ENCODE results near the gene HPSE2. TPM values are rescaled to one million over a fixed set of nuclear protein-coding genes. Genes with fewer than 3 reads are reported as not detected.

Gene HPSE2
- polyA plus RNA-seq, 1 of the 3 experiments (the other 2 are of a cell fraction), result not detected

DNA sequence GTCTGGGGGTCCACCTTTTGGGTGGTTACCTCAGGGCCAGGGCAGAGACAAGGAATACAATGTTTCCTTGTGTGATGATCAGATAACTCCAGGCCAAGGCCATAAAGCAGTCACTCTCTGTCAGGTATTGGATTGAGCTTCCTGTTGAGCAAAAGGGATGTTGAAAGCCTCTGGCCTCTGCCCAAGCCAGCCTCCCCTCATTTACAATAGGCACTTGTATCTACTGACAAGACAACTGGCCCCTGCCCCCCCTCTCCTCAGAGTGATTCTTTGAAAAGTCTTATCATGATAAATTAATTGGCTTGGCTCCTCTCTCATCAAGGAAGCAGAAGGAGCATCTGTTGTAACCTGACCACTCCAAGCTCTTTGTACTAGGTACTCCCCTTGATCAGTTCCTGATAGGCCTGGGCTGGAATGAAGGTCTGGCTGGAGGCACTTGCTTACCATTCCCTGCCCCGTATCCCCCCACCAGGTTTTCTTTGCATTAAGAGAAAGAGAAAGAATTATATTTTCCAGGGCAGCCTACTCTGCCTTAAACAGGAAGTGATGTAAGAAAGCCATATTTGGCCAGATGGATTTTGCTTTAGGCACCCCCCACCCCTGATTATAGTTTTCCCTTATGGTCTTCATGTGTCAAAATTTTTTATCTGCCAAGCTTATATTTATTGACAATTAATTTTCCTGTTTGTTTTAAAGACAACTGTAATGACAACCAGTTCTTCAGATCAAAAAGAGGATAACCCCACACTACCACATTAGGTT lies 746.8 kb downstream of the HPSE2 start (continued):
- TF ChIP-seq EZH2phosphoT487 (IDR thresholded peaks at IDR 0.05; ENCODE audit: borderline replicate concordance, low read depth), result no peak

GRCh38 chr10:98487649-98488048 lies 748.0 kb downstream of the HPSE2 start:
- 13% methylated on average over 3 of the region's 3 CpGs for WGBS (ENCODE audit: low lambda C conversion rate)
- no peak overlapping the region for H2AFZ ChIP-seq (ENCODE audit: low read depth)
- no peak for TF ChIP-seq RXRA (IDR thresholded peaks at IDR 0.05; ENCODE audit: borderline replicate concordance, low read depth)
- TF ChIP-seq IRF3 (IDR thresholded peaks at IDR 0.05; ENCODE audit: low read depth, low read length), result no peak
- TF ChIP-seq EZH2phosphoT487 (IDR thresholded peaks at IDR 0.05; ENCODE audit: borderline replicate concordance, low read depth), result no peak
- no peak for TF ChIP-seq YY1 (IDR thresholded peaks at IDR 0.05; ENCODE audit: low read depth)
- no peak for TF ChIP-seq CHD2 (IDR thresholded peaks at IDR 0.05; ENCODE audit: low read length, partially characterized antibody)
- TF ChIP-seq GATA2 (CRISPR knock-in tag; IDR thresholded peaks at IDR 0.05), result no peak
- no peak for TF ChIP-seq MXI1 (IDR thresholded peaks at IDR 0.05; ENCODE audit: low read depth, low read length)
- TF ChIP-seq EP300 (IDR thresholded peaks at IDR 0.05; ENCODE audit: borderline replicate concordance in 1 of 2, low read depth in 1 of 2, low read length in 1 of 2), result no peak
- TF ChIP-seq RFX5 (IDR thresholded peaks at IDR 0.05; ENCODE audit: low read length), result no peak
- no peak for TF ChIP-seq MAX (IDR thresholded peaks at IDR 0.05; ENCODE audit: low read depth)
- no peak for TF ChIP-seq USF2 (IDR thresholded peaks at IDR 0.05; ENCODE audit: borderline replicate concordance, low read depth, low read length)
- TF ChIP-seq PBX3 (IDR thresholded peaks at IDR 0.05), result no peak
- no peak for TF ChIP-seq JUND (IDR thresholded peaks at IDR 0.05)
- TF ChIP-seq FOXM1 (IDR thresholded peaks at IDR 0.05; ENCODE audit: low read depth), result no peak
- TF ChIP-seq USF1 (IDR thresholded peaks at IDR 0.05; ENCODE audit: borderline replicate concordance, low read depth), result no peak
- no peak for TF ChIP-seq SIN3A (IDR thresholded peaks at IDR 0.05; ENCODE audit: borderline replicate concordance, low read depth, low read length)
- no peak overlapping the region for H3K9ac ChIP-seq
- H3K27me3 ChIP-seq (ENCODE audit: insufficient read depth), result no peaks in the 10 kb centered on the region
- no peak for DNase-seq
- ChIA-PET POLR2A (no interaction called here), CTCF (interaction anchor here (1.2 kb wide), 1 partner anchor 9 kb away, joined by 4 read pairs; no protein-coding TSS in a partner anchor)
- H3K4me1 ChIP-seq (ENCODE audit: control insufficient read depth in 1 of 2, insufficient read depth in 2 of 2, low read depth in 1 of 2, low read length in 1 of 2), result no peaks in the 10 kb centered on the region
- H3K9me3 ChIP-seq, result no peaks in the 10 kb centered on the region
- H3F3A ChIP-seq (replicated peaks; ENCODE audit: insufficient read depth), result peaks cover 3% of the 10 kb centered on the region
- no peaks in the 10 kb centered on the region for H3K79me2 ChIP-seq (ENCODE audit: insufficient read depth)
- no peak overlapping the region for H3K27ac ChIP-seq (ENCODE audit: low read depth in 2 of 2, low read length in 1 of 2)
- H3K4me2 ChIP-seq, result no peak overlapping the region
- H3K9me2 ChIP-seq, result no peaks in the 10 kb centered on the region
- H3K36me3 ChIP-seq (replicated peaks in 1 of 2; ENCODE audit: control insufficient read depth in 1 of 2, insufficient read depth in 2 of 2, low read length in 1 of 2), result no peaks in the 10 kb centered on the region
- no peak overlapping the region for H3K4me3 ChIP-seq (ENCODE audit: low read depth in 2 of 2, low read length in 1 of 2)
- H4K20me1 ChIP-seq (ENCODE audit: insufficient read depth), result no peaks in the 10 kb centered on the region

All from SK-N-SH (cell line).